Spleen (tissue), 11 donors: ENCODE data around the gene PLCB2. TPM values are rescaled to one million over a fixed set of nuclear protein-coding genes. Genes with fewer than 3 reads are reported as not detected.

ENCODE experiments used
- DNase-seq: peaks from one replicate; pipeline ENCODE4 v3.0.0-alpha.2; 2020
- H3K27ac ChIP-seq, 8 donors: fragments of 200-600 bp; sonication (generic) in 7 of 8; 1 replicate in 4 of 8; 2 replicates in 4 of 8; pipeline versions ENCODE4 v1.5.0 to v1.8.0; 2016 to 2021; ENCODE audit warnings: inconsistent platforms in 4 of 8, mild to moderate bottlenecking in 4 of 8, moderate library complexity in 1 of 8
- H3K27me3 ChIP-seq, 7 donors: fragments of 200-600 bp; sonication (generic) in 6 of 7; replicated peaks in 1 of 7; 1 replicate in 4 of 7; 2 replicates in 3 of 7; pipeline versions ENCODE4 v1.5.0 to v1.8.0; 2016 to 2021; ENCODE audit warnings: inconsistent platforms in 3 of 7, mild to moderate bottlenecking in 1 of 7
- H3K36me3 ChIP-seq, 6 donors: fragments of 200-600 bp; sonication (generic) in 5 of 6; 1 replicate in 4 of 6; 2 replicates in 2 of 6; pipeline versions ENCODE4 v1.5.0 to v1.8.0; 2016 to 2021; ENCODE audit warnings: inconsistent platforms in 2 of 6
- H3K4me1 ChIP-seq, 6 donors: fragments of 200-600 bp; sonication (generic) in 5 of 6; 1 replicate in 3 of 6; 2 replicates in 3 of 6; pipeline versions ENCODE4 v1.5.0 to v1.8.0; 2016 to 2021; ENCODE audit warnings: inconsistent platforms in 3 of 6
- H3K4me3 ChIP-seq, 8 donors: fragments of 200-600 bp; sonication (generic) in 7 of 8; 1 replicate in 4 of 8; 2 replicates in 4 of 8; pipeline versions ENCODE4 v1.5.0 to v1.8.0; 2016 to 2021; ENCODE audit warnings: inconsistent platforms in 4 of 8, mild to moderate bottlenecking in 4 of 8, moderate library complexity in 2 of 8
- H3K9me3 ChIP-seq, 8 donors: fragments of 200-600 bp; sonication (generic) in 7 of 8; 1 replicate in 4 of 8; 2 replicates in 4 of 8; pipeline versions ENCODE4 v1.5.0 to v1.8.0; 2016 to 2021; ENCODE audit warnings: inconsistent platforms in 4 of 8
- CTCF ChIP-seq, 11 experiments: fragments of 200-600 bp in 7 of 11; fragments of 450-650 bp in 4 of 11; sonication (generic) in 4 of 11; IDR thresholded peaks in 8 of 11; conservative IDR thresholded peaks in 3 of 11; 1 replicate in 7 of 11; 2 replicates in 4 of 11; pipeline versions ENCODE4 v1.4.0 to v1.8.0; 2016 to 2021; ENCODE audit warnings: antibody characterized with exemption in 11 of 11, inconsistent platforms in 4 of 11, mild to moderate bottlenecking in 1 of 11
- POLR2A ChIP-seq, 3 donors: fragments of 450-650 bp; IDR thresholded peaks; one replicate each; pipeline ENCODE4 v1.5.1; 2017; ENCODE audit warnings: antibody characterized with exemption in 3 of 3, mild to moderate bottlenecking in 1 of 3
- POLR2AphosphoS5 ChIP-seq, 3 donors: sonication (generic); formaldehyde crosslinking; IDR thresholded peaks; one replicate each; pipeline ENCODE4 v1.5.1; 2017; ENCODE audit warnings: antibody characterized with exemption in 3 of 3
- WGBS, 5 donors: extraction: QIAGEN DNeasy Blood & Tissue Kit in 3 of 5; methylation state at CpG; one replicate each; pipeline versions ENCODE4 v1.1.5 to v1.1.7; 2013 to 2018; 5-methylcytosine and 5-hydroxymethylcytosine counted together
- intact Hi-C: fragments of 100-400 bp; cut with DNase I; formaldehyde crosslinking; loops from one replicate; pipeline ENCODE4 v1.15.0; 2023; ENCODE audit warnings: low total_unique reads
- polyA plus RNA-seq, 3 donors: library from polyadenylated mRNA; stranded (reverse); fragments of 200-250 nt; gene quantifications; one replicate each; pipeline ENCODE4 v1.2.1, GENCODE V29; 2013
- total RNA-seq, 7 donors: library from RNA; depleted of rRNA in 3 of 7; stranded (reverse); fragments of >200 nt in 3 of 7; fragmentation: NEBNext Ultra II Directional in 4 of 7; extraction: Animal tissue kit (Norgen Biotek cat#: 25700) in 4 of 7; gene quantifications; one replicate each; pipeline versions ENCODE4 v1.1.0 to v1.2.1, GENCODE V29; 2016 to 2021
- donor health status: healthy with polysubstance abuse.
- donor health status: DM: no; HTN: no; CAD: no; lungs with moderate emphysema.
- donor health status: DM: no; HTN: no; CAD: no.
- donor health status: Bipolar disorder and iron deficiency.
- donor health status: healthy.
- donor health status: DM: no; HTN: no; CAD: no.
- donor health status: DM: yes; HTN: yes; CAD: no.

PLCB2 gene
- total and polyA plus RNA-seq, 10 donors = 63.8 to 247 (median 187) TPM

GRCh38 chr15:40295877-40296560, 11.7 kb downstream of the PLCB2 start:
- DNase-seq = peak; percentile 55
- H3K4me3 ChIP-seq = no peak overlapping the region
- H3K27ac ChIP-seq = no peak overlapping the region
- peaks cover 3 to 100% (median 61%) of the 10 kb centered on the region in 6 donors for H3K36me3 ChIP-seq
- H3K9me3 ChIP-seq = peaks cover 0 to 20% (median 14%) of the 10 kb centered on the region in 8 donors
- no peak for TF ChIP-seq CTCF (IDR thresholded peaks at IDR 0.05 in 8 of 11, conservative IDR thresholded peaks at IDR 0.05 in 3 of 11)
- TF ChIP-seq POLR2AphosphoS5 (IDR thresholded peaks at IDR 0.05) = peak in 2 of 3 donors; percentile 12 to 20
- TF ChIP-seq POLR2A (IDR thresholded peaks at IDR 0.05) = no peak
- peaks cover 0 to 11% (median 0%) of the 10 kb centered on the region in 7 donors for H3K27me3 ChIP-seq
- intact Hi-C loops = no loop called here
- 74 to 80% (median 74%) methylated on average over 12 of the region's 12 CpGs for WGBS, 5 donors
- H3K4me1 ChIP-seq = peaks cover 0 to 21% (median 6%) of the 10 kb centered on the region in 6 donors

DNA sequence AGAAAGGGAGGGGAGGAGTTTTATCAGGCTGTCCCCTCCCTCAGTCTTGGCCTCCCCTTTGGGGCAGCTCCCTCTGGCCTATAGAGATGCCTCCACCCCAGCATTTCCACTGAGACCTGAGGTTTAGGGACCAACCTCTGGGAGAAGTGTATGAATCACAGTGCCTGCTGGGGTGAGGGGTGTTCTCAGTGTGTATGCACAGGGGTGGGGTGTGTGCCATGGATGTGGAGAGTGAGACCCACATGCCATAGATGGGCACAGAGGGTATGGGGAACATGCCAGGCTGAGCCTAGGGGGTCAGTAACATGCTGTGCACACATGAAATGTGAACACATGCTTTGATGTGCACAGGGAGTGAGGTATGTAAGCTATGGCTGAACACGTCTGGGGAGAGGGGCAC, 12.4 kb downstream of the PLCB2 start:
- DNase-seq = peak; percentile 23
- Histone ChIP-seq H3K27me3 (peaks cover 0 to 13% (median 0%) of the 10 kb centered on the region in 7 donors), H3K4me1 (peaks cover 0 to 26% (median 7%) of the 10 kb centered on the region in 6 donors), H3K4me3 (no peak overlapping the region), H3K9me3 (peaks cover 0 to 12% (median 8%) of the 10 kb centered on the region in 8 donors), H3K27ac (no peak overlapping the region), H3K36me3 (peaks cover 3 to 100% (median 59%) of the 10 kb centered on the region in 6 donors)
- WGBS, 5 donors = 81 to 93% (median 88%) methylated on average over 1 of the region's 1 CpG
- intact Hi-C loops = no loop called here
- no peak for TF ChIP-seq POLR2A (IDR thresholded peaks at IDR 0.05)
- TF ChIP-seq CTCF (IDR thresholded peaks at IDR 0.05 in 8 of 11, conservative IDR thresholded peaks at IDR 0.05 in 3 of 11) = no peak
- TF ChIP-seq POLR2AphosphoS5 (IDR thresholded peaks at IDR 0.05) = no peak

DNA sequence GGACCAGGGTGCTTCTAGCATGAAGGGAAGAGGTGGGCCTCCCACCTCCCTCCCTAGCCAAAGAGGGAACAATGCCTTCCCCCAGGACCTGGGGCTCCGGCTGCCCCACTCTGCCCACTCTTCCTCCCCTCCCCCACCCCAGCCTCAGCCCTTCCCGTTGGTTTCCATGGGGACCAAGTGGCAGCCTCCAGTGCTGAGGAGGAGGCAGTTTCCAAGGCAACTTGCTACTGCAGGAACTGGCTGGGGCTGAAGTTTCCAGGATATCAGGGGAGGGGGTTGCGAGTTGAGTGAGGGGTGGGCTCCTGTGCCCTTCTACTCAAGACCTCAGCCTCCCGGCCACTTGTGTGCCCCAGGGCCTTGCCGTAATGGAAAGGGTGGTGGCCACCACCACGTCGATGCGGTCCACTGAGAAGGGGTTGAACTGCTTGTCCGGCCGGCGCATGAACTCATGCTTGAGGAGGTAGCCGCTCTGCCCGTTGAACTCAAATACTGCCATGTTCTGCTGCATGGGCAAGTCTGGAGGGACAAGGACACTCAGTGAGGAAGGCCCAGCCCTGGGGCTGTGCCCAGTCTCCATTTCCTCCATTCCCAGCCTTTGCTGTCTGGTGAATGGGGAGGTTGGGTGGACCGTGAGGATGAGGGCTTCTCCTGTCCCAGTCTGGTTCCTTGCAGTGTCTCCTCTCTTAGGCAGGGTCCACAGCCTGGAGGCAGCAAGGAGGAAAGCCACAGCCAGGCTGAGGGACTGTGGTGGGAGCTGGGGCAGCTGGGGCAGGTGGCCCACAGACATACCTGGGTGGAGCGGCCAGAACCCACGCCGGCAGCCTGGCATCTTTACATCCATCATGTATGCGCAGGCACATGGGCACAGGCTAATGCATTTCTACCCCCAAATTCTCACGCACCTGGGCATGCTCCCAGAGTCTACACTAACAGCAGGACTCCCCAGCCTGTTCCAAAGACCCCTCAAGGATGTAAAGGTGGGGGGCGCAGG, 13.5 kb downstream of the PLCB2 start:
- WGBS, 5 donors = 88 to 93% (median 90%) methylated on average over 14 to 20 of the region's 20 CpGs
- peaks cover 0 to 1% (median 0%) of the 10 kb centered on the region in 8 donors for H3K9me3 ChIP-seq
- peaks cover 3 to 100% (median 65%) of the 10 kb centered on the region in 6 donors for H3K36me3 ChIP-seq
- intact Hi-C loops = no loop called here
- TF ChIP-seq POLR2AphosphoS5 (IDR thresholded peaks at IDR 0.05) (peak in 1 of 3 donors; percentile 12), POLR2A (IDR thresholded peaks at IDR 0.05) (no peak)
- peaks cover 0 to 26% (median 7%) of the 10 kb centered on the region in 6 donors for H3K4me1 ChIP-seq
- no peak overlapping the region for H3K27ac ChIP-seq
- peaks cover 0 to 13% (median 0%) of the 10 kb centered on the region in 7 donors for H3K27me3 ChIP-seq
- H3K4me3 ChIP-seq = no peak overlapping the region
- DNase-seq = peak; percentile 47

DNA sequence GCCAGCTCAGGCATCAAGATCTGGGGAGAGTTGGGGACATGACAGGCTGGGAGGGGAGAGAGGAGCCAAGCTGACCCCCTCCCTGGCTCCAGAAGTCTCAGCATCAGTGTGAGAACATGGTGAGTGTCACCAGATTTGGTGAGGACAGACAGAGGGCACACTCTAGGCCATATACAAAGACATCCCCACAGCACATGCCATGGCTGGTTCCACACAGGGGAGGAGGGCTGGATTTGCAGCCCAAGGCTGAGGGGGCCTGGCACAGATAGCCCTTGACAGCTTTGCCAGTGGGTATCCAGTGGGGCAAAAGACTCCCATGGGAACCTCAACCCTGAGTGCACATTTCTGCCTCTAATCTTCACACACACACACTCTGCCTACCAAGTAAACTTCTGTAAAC, 14.7 kb downstream of the PLCB2 start:
- peaks cover 0 to 26% (median 7%) of the 10 kb centered on the region in 6 donors for H3K4me1 ChIP-seq
- no peaks in the 10 kb centered on the region for H3K9me3 ChIP-seq
- peaks cover 0 to 13% (median 0%) of the 10 kb centered on the region in 7 donors for H3K27me3 ChIP-seq
- peaks cover 0 to 100% (median 66%) of the 10 kb centered on the region in 6 donors for H3K36me3 ChIP-seq
- DNase-seq = peak; percentile 41
- no peak overlapping the region for H3K4me3 ChIP-seq
- H3K27ac ChIP-seq = no peak overlapping the region
- TF ChIP-seq CTCF (IDR thresholded peaks at IDR 0.05 in 8 of 11, conservative IDR thresholded peaks at IDR 0.05 in 3 of 11) = no peak
- no peak for TF ChIP-seq POLR2AphosphoS5 (IDR thresholded peaks at IDR 0.05)
- no peak for TF ChIP-seq POLR2A (IDR thresholded peaks at IDR 0.05)
- intact Hi-C loops = no loop called here
